OCI-LY3 (cell line): ENCODE measurements around the gene JMJD8.

Source experiments
- EZH2phosphoT487 ChIP-seq: fragments of 200-600 bp; shearing (Covaris generic); IDR thresholded peaks from 2 replicates; pipeline ENCODE4 v1.6.1; 2018; ENCODE audit warnings: antibody characterized with exemption, mixed run types, low read depth
- TF ChIP-seq, protein P1 (sequence below): fragments of 200-600, 300-600 bp; sonication (generic); IDR thresholded peaks from 2 replicates; pipeline ENCODE4 v1.5.1; 2014; ENCODE audit warnings: antibody characterized with exemption, low read length, low read depth

GRCh38 chr16:662597-662996 lies 21.5 kb downstream of the JMJD8 start:
- TF ChIP-seq, protein P1, sequence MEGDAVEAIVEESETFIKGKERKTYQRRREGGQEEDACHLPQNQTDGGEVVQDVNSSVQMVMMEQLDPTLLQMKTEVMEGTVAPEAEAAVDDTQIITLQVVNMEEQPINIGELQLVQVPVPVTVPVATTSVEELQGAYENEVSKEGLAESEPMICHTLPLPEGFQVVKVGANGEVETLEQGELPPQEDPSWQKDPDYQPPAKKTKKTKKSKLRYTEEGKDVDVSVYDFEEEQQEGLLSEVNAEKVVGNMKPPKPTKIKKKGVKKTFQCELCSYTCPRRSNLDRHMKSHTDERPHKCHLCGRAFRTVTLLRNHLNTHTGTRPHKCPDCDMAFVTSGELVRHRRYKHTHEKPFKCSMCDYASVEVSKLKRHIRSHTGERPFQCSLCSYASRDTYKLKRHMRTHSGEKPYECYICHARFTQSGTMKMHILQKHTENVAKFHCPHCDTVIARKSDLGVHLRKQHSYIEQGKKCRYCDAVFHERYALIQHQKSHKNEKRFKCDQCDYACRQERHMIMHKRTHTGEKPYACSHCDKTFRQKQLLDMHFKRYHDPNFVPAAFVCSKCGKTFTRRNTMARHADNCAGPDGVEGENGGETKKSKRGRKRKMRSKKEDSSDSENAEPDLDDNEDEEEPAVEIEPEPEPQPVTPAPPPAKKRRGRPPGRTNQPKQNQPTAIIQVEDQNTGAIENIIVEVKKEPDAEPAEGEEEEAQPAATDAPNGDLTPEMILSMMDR, result no peak
- TF ChIP-seq EZH2phosphoT487, result no peak
